AG08395 (cell line): Measurements from ENCODE around the gene ACADL.

Experiments used
- DNase-seq: peaks from one replicate; pipeline ENCODE4 v3.0.0; 2012; ENCODE audit warnings: mixed read lengths, low spot score

The ACADL gene

DNA sequence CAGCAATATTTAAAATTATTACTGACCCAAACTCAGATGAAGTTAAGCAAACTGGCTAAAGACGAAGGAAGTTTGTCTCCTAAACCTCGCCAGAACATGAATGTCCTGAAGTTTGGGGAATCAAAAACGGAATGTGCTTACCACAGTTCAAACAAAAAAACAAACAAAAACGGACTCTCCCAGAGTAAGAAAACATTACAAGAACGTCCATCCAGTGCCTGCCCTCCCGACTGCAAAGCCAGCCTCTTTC lies 55.1 kb downstream of the ACADL start:
- no peak for DNase-seq

DNA sequence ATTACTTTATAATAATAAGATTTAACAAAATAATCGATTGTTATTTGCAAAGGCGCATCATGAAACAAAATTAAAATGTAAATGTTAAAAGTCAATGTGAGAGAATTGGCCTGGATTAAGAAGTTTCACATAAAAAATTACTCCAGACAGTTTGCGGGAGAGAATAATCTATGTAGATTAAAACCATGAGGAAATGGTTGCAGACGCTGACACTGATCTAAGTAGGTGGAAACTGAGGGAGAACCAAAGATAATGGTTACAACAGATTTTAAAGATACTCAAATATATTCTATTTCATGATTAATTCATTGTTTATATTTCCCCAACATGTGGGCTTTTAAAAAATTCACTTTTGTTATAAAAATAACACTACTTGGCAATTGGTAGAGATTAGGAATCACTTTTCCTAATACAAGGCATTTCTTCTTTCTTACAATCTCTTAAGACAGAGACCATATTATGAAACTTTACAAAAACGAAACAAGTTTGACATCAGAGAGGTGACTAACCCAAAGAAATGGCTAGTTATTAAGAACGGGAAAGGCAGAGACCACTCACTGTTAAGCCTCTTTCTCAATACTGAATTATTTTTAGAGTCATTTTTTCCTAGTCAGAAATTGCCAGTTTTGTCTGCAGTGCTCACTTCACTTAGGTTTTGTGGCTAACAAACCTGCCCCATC lies 55.6 kb downstream of the ACADL start:
- DNase-seq, result peak; percentile 40

DNA sequence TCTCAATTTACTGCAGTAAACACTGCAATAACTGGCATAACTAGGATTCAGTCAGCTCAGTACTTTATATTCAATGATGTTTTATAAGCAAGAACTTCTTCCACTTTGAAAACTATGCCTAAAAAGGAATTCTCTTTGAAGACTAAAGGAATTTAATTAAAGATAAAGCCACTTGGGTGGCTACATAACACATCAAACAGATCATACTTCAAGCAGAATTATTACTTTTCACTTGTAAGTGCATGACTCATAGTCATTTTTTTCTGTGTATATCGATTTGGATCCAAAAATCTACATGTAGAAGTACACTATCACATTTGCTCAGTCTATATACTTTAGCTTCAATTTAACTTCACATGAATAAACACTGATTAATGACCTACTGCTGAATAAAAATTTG lies 58.0 kb downstream of the ACADL start:
- DNase-seq, result no peak

DNA sequence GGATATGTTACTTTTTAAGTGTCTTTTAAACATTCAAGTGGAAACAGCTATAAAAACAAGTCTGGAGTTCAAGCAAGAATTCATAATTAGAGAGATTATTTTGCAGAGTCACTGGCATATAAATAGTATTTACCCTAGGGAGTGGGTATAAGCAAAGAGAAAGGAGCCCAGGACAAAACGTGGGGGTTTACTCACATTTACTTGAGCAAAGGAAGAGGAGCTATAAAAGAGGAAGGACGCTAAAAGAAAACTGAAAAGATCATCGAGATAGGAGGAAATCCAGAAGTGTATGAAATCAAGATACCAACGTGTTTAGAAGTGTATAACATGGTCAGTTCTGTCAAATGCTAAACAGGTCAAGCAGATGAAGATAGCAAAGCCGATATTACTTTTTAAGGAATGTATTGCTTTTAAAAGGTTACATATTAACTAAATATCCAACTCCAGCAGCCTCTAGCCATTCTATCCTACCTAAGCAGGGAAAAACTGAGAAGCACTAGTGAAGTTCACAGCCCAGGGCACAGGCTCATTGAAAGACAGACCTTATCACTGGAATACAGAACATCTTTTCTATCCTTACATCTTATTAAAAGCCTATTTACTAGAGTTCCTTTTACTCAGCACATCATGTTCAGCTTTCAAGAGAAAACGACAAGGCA lies 62.7 kb downstream of the ACADL start:
- no peak for DNase-seq

DNA sequence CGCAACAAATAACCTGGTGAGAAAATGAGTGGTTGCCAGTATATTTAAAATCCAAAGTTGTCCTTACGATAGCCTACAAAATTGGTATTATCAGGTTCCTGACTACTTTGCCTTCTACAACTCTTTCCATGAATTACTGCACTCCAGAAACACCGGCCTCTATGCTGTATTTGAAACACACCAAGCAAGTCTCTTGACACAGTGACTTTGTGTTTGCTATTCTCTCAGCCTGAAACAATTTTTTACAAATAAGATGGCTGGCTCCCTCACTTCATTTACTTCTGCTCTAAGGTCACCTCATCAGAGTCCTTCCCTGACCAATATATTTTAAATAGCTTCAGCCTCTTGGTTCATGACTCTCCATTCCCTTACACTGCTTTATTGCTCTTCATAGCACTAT lies 66.2 kb downstream of the ACADL start:
- DNase-seq, result no peak

DNA sequence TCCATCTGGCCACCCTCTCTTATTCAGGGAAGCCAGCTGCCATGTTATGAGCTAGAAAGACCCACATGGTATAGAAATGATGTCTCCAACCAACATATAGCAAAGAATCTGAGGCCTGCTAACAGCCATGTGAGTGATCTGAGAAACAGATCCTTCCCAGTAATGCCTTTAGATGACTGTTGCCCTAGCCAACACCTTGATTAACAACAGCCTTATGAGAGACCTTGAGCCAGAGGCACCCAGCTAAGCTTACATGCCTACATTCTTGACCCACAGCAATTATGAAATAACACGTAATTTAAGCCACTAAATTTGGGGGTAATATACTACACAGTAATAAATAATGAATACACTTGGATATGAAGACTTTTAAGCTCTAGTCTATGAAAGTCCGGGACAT lies 67.0 kb downstream of the ACADL start:
- DNase-seq, result no peak

DNA sequence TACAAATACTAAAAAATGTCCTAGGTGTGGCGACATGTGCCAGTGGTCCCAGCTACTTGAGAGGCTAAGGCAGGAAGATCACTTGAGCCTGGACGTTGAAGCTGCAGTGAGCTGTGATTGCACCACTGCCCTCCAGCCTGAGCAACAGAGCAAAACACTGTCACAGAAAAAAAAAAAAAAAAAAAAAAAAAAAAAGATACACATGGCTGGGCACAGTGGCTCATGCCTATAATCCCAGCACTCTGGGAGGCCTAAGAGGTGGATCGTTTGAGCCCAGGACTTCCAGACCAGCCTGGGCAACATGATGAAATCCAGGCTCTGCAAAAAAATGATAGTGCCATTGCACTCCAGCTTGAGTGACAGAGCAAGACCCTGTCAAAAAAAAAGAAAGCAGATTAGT lies 67.7 kb downstream of the ACADL start:
- no peak for DNase-seq

DNA sequence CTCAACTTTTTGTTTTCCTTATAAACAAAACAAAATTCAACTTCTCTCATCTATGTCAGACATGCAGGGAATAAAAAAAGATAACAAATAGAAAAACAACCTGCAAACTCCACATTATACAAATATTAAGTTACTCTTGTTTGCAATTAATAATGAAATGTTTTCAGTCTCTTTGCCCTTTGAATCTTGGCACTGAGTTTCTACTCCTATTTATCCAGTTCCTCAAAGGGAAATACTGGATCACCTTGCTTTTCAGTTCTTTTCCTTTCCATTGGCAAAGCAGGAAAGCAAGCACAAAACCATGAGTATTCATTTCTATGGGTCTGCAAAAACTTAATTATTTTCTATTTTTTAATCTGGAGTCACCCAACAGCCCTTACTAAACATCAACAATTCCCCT lies 77.6 kb downstream of the ACADL start:
- DNase-seq, result no peak
